SIG-M5 treated with dmso at 0.1 percent for 504 hours (cell line): Measurements from ENCODE around the gene HBM.
"Not testable (repeated sequence)": the region's sequence is repeated elsewhere in the genome, so short reads cannot be mapped to it uniquely, and the experiment has no call there.

Experiments
- DNase-seq: peaks from one replicate; lab custom pipeline; 2025; ENCODE audit not compliant: unreplicated experiment; lab: John Stamatoyannopoulos, UW

The HBM gene

GRCh38 chr16:165539-166374 lies at the start of gene HBM:
TSS of gene HBM (plus strand) at chr16:165978. CDS start at chr16:165998, 20 bp downstream.
- no peak for DNase-seq

GRCh38 chr16:116015-116414 lies 49.8 kb upstream of the HBM start:
- no peak for DNase-seq

- DNase-seq, result peak; percentile 27
Measured at GRCh38 chr16:117379-118365, 48.1 kb upstream of the HBM start.

GRCh38 chr16:118857-119256 lies 46.9 kb upstream of the HBM start:
- no peak for DNase-seq

- no peak for DNase-seq
Measured at GRCh38 chr16:119295-119694, 46.5 kb upstream of the HBM start.

GRCh38 chr16:119835-120491 lies 45.8 kb upstream of the HBM start:
- no peak for DNase-seq

GRCh38 chr16:120756-121155 lies 45.0 kb upstream of the HBM start:
- DNase-seq, result no peak

- no peak for DNase-seq
Measured at GRCh38 chr16:122361-122760, 43.4 kb upstream of the HBM start.

- not testable (repeated sequence) for DNase-seq
Measured at GRCh38 chr16:123558-124350, 42.0 kb upstream of the HBM start.

- no peak for DNase-seq
Measured at GRCh38 chr16:125011-125410, 40.8 kb upstream of the HBM start.

GRCh38 chr16:129075-129474 lies 36.7 kb upstream of the HBM start:
- no peak for DNase-seq

- no peak for DNase-seq
Measured at GRCh38 chr16:130533-131173, 35.1 kb upstream of the HBM start.

GRCh38 chr16:132120-132519 lies 33.7 kb upstream of the HBM start:
- no peak for DNase-seq

GRCh38 chr16:133716-134115 lies 32.1 kb upstream of the HBM start:
- no peak for DNase-seq

GRCh38 chr16:138049-138417 lies 27.7 kb upstream of the HBM start:
- no peak for DNase-seq

- DNase-seq, result no peak
Measured at GRCh38 chr16:140175-140857, 25.5 kb upstream of the HBM start.

- no peak for DNase-seq
Measured at GRCh38 chr16:142405-142967, 23.3 kb upstream of the HBM start.

GRCh38 chr16:143047-143446 lies 22.7 kb upstream of the HBM start:
- no peak for DNase-seq

GRCh38 chr16:143456-143855 lies 22.3 kb upstream of the HBM start:
- no peak for DNase-seq
